ENCODE data around the gene TOGARAM2. TPM values are rescaled to one million over a fixed set of nuclear protein-coding genes. Genes with fewer than 3 reads are reported as not detected.
"Not testable (repeated sequence)": the region's sequence is repeated elsewhere in the genome, so short reads cannot be mapped to it uniquely, and the experiment has no call there.

TOGARAM2 gene
- total RNA-seq, 1 donor from 2014 or later, result 0.23 TPM

DNA sequence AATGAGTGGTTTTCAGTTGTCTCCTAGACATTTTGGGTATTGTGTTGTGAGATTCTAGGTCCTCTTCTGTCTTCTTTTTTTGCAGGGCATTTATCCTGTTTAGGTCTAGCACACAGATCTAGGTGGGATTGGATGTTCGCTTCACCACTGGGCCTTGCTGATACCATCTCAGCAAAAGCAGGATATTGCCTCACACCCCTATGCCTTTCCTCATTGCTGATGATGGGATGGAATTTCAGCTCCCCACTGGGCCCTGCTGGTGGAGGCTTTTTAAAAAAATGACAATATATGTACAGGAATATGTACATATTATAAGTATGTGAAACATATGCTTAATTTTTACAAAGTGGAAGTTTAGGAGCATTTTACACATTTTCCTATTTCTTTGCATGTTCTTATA is 5.4 kb upstream of the TOGARAM2 start:
- DNase-seq (ENCODE audit: low spot score), result no peak
- Mint-ChIP-seq H3K27ac (ENCODE audit: unreplicated experiment) (no peak overlapping the region), H3K4me3 (ENCODE audit: unreplicated experiment) (no peak overlapping the region), H3K27me3 (ENCODE audit: unreplicated experiment) (peaks cover 8% of the 10 kb centered on the region), H3K9me3 (ENCODE audit: unreplicated experiment) (no peaks in the 10 kb centered on the region), H3K36me3 (ENCODE audit: low read depth, unreplicated experiment) (no peaks in the 10 kb centered on the region), H3K4me1 (ENCODE audit: unreplicated experiment) (no peaks in the 10 kb centered on the region)
- TF ChIP-seq, protein P1, sequence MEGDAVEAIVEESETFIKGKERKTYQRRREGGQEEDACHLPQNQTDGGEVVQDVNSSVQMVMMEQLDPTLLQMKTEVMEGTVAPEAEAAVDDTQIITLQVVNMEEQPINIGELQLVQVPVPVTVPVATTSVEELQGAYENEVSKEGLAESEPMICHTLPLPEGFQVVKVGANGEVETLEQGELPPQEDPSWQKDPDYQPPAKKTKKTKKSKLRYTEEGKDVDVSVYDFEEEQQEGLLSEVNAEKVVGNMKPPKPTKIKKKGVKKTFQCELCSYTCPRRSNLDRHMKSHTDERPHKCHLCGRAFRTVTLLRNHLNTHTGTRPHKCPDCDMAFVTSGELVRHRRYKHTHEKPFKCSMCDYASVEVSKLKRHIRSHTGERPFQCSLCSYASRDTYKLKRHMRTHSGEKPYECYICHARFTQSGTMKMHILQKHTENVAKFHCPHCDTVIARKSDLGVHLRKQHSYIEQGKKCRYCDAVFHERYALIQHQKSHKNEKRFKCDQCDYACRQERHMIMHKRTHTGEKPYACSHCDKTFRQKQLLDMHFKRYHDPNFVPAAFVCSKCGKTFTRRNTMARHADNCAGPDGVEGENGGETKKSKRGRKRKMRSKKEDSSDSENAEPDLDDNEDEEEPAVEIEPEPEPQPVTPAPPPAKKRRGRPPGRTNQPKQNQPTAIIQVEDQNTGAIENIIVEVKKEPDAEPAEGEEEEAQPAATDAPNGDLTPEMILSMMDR (IDR thresholded peaks at IDR 0.05; ENCODE audit: unreplicated experiment), result no peak

DNA sequence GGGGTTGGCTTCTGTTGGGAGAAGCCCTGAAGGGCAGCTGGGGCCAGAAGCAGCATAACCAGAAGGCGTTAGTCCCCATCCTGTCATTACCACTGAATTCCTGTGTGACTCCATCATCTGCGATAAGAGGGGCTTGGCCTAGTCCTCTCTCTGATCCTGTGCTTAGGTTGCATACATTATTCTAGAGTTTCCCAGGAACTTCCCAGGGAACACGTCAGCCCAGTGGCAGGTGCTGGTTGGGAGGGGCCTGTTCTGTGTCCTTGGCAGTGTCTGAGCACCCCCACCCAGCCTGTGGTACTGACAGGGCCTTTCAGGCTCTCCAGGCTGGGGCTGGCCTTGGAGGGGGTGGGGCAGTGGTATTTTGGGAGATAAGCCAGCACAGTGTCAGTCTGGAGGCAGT is 4.5 kb upstream of the TOGARAM2 start:
- TF ChIP-seq, protein P1 (IDR thresholded peaks at IDR 0.05; ENCODE audit: unreplicated experiment), result no peak
- H3K27me3 Mint-ChIP-seq (ENCODE audit: unreplicated experiment), result peaks cover 8% of the 10 kb centered on the region
- H3K4me1 Mint-ChIP-seq (ENCODE audit: unreplicated experiment), result no peaks in the 10 kb centered on the region
- no peak overlapping the region for H3K27ac Mint-ChIP-seq (ENCODE audit: unreplicated experiment)
- no peak overlapping the region for H3K4me3 Mint-ChIP-seq (ENCODE audit: unreplicated experiment)
- H3K9me3 Mint-ChIP-seq (ENCODE audit: unreplicated experiment), result no peaks in the 10 kb centered on the region
- no peak for DNase-seq (ENCODE audit: low spot score)
- H3K36me3 Mint-ChIP-seq (ENCODE audit: low read depth, unreplicated experiment), result no peaks in the 10 kb centered on the region

- no peak overlapping the region for H3K27ac Mint-ChIP-seq (ENCODE audit: unreplicated experiment)
- no peaks in the 10 kb centered on the region for H3K36me3 Mint-ChIP-seq (ENCODE audit: low read depth, unreplicated experiment)
- peaks cover 8% of the 10 kb centered on the region for H3K27me3 Mint-ChIP-seq (ENCODE audit: unreplicated experiment)
- H3K4me3 Mint-ChIP-seq (ENCODE audit: unreplicated experiment), result no peak overlapping the region
- no peak for DNase-seq (ENCODE audit: low spot score)
- H3K9me3 Mint-ChIP-seq (ENCODE audit: unreplicated experiment), result no peaks in the 10 kb centered on the region
- H3K4me1 Mint-ChIP-seq (ENCODE audit: unreplicated experiment), result no peaks in the 10 kb centered on the region
- TF ChIP-seq, protein P1 (IDR thresholded peaks at IDR 0.05; ENCODE audit: unreplicated experiment), result no peak
Measured at GRCh38 chr2:28977176-28977875, 3.8 kb upstream of the TOGARAM2 start.

- not testable (repeated sequence) for H3K36me3 Mint-ChIP-seq (ENCODE audit: low read depth, unreplicated experiment); H3K4me1 Mint-ChIP-seq (ENCODE audit: unreplicated experiment); H3K9me3 Mint-ChIP-seq (ENCODE audit: unreplicated experiment); H3K27me3 Mint-ChIP-seq (ENCODE audit: unreplicated experiment); DNase-seq (ENCODE audit: low spot score); H3K27ac Mint-ChIP-seq (ENCODE audit: unreplicated experiment); H3K4me3 Mint-ChIP-seq (ENCODE audit: unreplicated experiment)
Measured at GRCh38 chr2:28978001-28978400, 3.1 kb upstream of the TOGARAM2 start.

- Mint-ChIP-seq H3K27me3 (ENCODE audit: unreplicated experiment) (peaks cover 8% of the 10 kb centered on the region), H3K4me1 (ENCODE audit: unreplicated experiment) (no peaks in the 10 kb centered on the region), H3K36me3 (ENCODE audit: low read depth, unreplicated experiment) (no peaks in the 10 kb centered on the region), H3K4me3 (ENCODE audit: unreplicated experiment) (no peak overlapping the region), H3K27ac (ENCODE audit: unreplicated experiment) (no peak overlapping the region), H3K9me3 (ENCODE audit: unreplicated experiment) (no peaks in the 10 kb centered on the region)
- TF ChIP-seq, protein P1 (IDR thresholded peaks at IDR 0.05; ENCODE audit: unreplicated experiment), result no peak
- DNase-seq (ENCODE audit: low spot score), result no peak
Measured at GRCh38 chr2:28978606-28979005, 2.5 kb upstream of the TOGARAM2 start.
